Stimulated activated CD8-positive, alpha-beta memory T cell treated with anti-CD3 and anti-CD28 coated beads, Interleukin-7, amount 100 ng/mL, for 1 hour (primary cell): ENCODE data around the gene EHMT2.
A peak's percentile ranks its signal among the peaks of the same experiment; 100 is the strongest.
"Not testable (repeated sequence)": the region's sequence is repeated elsewhere in the genome, so short reads cannot be mapped to it uniquely, and the experiment has no call there.

ENCODE experiments used
- DNase-seq, 2 donors: peaks; one replicate each; pipeline ENCODE4 v3.0.0-alpha.2; 2020; ENCODE audit warnings: low read depth in 2 of 2

EHMT2 gene

DNA sequence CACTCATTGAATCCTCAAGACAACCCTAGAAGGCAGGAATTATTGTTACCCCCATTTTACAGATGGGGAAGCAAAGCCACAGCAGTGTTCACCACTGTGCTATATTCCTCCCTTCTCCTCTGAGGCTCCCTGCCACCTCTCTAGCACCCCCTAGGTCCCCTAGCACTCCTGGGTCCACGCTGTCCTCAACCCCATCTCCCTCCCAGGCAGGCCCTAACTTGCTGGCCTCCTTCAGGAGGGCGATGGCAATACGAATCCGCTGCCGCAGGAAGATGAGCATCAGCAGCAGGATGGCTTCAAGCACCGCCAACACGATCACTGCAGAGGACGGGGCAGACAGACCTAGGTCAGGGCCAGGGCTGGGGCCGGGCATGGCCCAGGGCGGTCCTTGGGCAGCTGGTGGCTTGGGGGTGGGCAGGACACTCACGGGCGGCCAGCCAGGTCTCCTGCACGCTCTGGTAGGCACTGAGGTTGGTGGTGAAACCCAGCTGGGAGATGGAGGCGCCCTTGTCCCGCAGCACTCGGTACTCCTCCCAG is 27.0 kb downstream of the EHMT2 start:
- no peak for DNase-seq

DNA sequence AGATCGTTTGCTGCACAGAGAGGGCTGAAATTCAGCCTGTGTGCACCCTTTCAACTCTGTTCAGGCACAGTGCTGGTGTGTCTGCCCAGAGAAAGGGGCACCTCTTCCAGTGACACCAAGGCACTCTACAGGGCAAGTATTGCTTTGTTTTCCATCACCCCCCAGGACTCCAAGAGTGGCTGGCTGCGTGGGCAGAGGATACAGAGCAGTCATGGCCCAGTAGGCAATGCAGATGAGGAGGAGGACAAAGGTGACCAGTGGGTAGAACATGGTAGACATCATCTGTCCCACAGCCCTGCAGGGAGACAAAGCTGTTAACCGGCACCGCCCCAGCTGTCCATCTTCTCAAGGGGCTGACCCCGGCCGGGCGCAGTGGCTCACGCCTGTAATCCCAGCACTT is 28.2 kb downstream of the EHMT2 start:
- no peak for DNase-seq

DNA sequence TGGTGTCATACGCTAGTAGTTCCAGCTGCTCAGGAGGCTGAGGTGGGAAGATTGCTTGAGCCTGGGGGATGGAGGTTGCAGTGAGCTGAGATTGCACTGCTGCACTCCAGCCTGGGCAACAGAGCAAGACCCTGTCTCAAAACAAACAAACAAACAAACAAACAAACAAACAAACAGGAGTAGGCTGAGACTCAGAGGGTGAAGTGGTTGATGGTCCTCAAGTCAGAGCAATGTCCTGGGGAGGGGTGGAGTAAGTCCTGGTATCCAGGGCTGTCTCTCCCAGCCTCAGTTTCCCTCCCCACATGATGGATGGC is 28.9 kb downstream of the EHMT2 start:
- not testable (repeated sequence) for DNase-seq

DNA sequence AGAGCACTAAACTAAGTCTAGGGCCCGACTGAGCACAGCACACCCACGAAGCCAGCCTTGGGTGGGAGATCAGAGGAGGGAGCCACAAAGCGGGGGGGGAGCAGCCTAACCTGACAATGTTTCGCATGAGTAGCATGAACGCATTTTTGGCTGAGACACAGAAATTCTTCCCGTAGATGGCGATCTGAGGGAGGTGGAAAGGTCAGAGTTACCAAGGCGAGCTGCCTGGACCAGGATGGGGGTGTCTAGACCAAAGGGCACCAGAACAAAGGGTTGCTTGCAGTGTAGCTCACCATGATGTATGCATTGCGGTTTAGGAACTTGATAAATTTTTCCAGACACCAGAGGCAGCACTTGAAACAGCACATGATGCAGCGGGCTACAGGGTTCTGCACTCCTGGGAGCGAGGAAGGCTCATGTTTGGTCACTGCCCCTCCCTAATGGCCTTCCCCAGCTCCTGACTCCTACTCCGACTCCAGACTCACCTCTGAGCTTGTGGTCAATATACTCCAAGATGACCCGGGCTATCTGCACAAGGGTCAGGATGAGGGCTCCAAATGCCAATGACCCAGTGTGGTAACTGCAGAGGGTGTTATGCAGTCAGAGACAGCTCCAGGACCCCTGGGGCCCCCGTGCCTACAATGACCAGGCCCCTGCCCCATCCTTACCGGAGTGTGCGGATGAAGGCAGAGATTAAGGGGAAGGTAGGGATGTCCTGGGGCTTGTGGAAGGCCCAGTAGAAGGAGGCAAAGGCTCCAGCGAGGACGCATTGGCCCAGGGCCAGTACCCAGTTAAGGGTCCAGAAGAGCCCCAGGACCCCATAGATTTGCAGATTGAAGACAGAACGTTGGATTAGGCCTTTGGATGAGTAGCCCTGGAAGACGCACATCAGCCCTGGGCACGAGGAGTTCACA is 32.0 kb downstream of the EHMT2 start:
- DNase-seq: no peak

DNA sequence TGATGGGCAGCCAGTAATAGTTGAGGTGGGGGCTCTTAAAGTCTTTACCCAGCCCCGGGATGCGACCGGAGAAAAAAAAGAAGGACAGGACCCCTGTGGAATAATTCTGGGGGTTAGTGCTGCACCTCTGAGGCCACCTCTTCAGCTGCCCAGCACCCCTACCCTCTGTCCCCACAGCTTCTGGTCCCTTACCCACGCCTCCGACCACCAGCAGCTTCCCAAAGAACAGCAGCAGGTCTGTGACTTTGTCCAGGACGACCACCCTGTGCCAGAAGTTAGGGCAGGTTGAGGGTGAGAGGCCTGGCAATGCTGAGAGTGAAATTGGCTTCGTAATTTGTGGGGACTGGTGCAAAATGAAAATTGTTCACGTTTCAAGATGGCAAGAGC is 32.7 kb downstream of the EHMT2 start:
- DNase-seq: no peak

DNA sequence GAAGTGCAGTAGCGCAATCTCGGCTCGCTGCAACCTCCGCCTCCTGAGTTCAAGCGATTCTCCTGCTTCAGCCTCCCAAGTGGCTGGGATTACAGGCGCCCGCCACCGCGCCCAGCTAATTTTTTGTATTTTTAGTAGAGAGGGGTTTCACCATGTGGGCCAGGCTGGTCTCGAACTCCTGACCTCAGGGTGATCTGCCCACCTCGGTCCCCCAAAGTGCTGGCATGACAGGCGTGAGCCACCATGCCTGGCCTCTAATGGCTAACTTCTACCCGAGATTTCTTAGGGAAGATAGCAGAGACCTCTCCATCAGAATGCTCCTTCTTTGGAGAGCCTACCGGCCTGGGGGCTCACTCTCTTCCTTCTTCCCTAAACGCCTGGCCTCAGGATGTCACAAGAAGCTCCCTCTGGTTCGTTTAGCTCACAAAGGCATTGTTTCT is 33.4 kb downstream of the EHMT2 start:
- DNase-seq: not testable (repeated sequence)

DNA sequence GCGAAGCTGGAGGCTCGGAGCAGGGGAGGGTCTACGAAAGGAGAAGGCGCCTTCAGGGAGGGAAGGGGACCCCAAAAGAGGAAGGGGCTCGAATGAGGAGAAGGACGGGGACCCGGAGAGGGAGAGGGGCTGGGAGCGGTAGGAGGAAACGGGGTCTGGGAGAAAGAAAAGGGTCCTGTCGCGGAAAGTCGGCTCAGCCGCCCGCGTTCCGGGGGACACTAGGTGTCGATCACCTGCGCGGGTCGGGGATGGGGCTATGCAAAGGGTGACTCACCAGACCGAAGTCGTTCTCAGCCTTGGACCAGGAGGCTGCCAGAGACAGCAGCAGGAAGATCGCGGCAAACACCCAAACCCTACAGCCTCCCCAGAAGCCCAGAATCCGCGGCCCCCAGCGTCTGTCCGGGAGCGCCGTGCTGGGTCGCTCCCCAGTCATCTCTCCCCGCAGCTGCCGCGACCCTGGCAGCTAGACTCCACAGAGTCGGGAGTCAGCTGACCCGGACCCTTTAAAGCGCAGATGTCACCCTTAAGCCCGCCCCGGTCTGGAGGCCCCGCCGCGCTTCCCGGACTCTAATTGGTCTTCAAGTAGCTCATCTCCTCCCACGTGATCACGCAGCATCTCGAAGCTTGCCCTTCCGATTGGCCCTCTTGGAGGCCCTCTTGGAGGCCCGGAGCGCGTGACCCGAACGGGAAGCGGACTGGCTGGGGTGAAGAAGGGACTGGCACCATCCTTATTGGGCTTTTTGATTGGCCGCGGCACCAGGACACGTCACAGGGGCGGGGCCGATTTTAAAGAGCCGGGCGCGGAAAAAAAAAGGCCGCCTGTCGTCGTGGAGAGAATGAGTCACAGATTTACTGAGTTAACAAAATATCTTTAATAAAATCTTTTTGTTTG is 34.9 kb downstream of the EHMT2 start, which contains the start of gene NEU1:
Gene NEU1, minus strand, starts transcription at position 478 of the 892 bp plus-strand sequence. Its CDS starts 45 bp downstream, at position 433.
- peak; percentile 95 to 96 for DNase-seq

DNA sequence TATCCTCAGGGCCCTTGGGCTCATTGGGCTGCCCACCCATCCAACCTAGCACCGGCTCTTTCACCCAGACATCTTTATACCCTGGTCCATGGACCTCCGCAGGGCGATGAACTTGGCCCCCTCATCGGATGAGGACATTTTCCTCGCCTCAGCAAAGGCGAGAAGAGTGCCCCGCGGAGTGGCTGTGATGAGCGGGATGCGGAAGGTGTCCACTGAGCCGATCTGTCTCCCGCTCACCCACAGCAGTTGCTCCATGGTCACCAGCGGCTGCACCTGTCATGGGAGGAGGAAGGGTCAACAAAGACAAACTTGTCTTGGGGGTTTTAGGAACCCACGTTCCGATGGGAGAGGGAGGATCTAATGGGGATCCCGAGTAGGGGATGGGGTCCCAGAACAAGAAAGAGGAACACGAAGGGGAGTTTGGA is 35.6 kb downstream of the EHMT2 start:
- DNase-seq: no peak

DNA sequence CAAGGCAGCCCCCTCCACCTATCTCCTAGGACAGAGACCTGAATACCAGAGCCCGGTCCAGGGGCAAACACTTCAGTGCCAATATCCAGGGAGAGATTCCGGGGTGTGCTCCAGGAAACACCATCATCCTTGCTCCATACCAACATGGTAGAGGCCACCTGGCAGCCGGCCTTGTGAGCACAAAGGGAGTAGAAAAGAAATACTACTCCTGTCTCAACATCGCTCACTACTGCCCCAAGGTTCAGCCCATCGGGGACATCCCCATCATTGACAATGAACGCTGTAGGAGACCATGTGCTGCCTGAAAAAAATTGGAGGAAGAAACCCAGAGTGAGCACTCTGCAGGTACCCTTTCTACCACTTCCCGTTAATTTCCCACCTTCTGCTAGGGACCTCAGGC is 36.3 kb downstream of the EHMT2 start:
- no peak for DNase-seq

DNA sequence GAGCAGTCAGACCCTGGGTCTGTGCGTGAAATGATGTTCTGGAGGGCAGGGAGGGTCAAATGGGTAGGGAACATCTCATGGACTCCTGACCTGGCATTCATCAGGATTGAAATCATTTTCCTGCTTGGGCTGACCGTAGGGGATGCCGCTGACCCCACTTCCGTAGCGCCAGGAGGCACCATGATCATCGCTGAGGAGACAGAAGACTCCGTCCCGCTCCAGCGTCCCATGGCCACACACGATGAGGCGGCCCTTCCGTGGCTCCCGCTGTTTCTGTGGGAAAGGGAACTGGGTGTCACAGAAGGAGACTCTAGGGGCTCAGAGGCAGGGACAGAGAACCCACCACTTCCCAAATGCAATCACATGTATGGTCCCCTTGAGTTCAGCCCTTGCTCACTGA is 37.1 kb downstream of the EHMT2 start:
- no peak for DNase-seq

DNA sequence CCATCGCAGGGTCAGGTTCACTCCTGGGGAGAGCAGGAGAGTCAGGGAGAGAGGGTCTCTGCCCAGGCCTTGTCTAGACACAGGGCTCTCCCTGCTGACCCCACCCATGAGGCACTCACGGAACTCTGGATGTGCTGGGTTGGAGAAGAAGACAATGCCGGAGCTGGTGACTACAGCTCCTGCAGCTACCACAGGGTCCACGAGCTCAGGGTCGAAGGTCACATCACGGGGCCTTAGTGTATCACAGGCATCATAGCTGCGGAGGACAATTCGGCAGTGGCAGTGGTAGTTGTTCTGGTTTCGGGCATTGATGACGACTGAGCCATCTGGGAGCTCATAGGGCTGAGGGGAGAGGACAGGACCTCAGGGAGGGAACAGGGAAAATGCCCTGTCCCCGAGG is 37.6 kb downstream of the EHMT2 start:
- no peak for DNase-seq

DNA sequence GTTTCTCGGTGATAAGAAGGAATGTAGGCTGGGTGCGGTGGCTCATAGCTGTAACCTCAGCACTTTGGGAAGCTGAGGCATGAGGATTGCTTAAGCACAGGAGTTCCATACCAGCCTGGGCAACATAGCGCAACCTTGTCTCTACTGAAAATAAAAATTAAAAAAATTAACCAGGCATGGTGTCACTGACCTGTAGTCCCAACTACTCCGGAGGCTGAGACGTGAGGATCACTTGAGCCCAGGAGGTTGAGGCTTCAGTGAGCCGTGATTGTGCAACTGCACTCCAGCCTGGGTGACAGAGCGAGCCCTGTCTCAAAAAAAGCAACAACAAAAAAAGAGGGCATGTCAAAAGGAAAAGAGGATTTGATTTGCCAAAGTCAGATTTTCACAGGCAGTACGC is 38.8 kb downstream of the EHMT2 start:
- DNase-seq: no peak

DNA sequence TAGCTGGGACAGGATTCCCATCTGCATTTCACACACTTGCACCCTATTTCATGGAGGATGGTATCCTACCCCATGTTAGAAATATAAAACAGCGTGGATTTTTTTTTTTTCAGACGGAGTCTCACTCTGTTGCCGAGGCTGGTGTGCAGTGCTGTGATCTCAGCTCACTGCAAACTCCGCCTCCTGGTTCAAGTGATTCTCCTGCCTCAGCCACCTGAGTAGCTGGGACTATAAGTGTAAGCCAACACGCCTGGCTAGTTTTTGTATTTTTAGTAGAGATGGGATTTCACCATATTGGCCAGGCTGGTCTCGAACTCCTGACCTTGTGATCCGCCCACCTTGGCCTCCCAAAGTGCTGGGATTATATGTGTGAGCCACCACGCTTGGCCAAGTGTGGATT is 39.7 kb downstream of the EHMT2 start:
- not testable (repeated sequence) for DNase-seq

DNA sequence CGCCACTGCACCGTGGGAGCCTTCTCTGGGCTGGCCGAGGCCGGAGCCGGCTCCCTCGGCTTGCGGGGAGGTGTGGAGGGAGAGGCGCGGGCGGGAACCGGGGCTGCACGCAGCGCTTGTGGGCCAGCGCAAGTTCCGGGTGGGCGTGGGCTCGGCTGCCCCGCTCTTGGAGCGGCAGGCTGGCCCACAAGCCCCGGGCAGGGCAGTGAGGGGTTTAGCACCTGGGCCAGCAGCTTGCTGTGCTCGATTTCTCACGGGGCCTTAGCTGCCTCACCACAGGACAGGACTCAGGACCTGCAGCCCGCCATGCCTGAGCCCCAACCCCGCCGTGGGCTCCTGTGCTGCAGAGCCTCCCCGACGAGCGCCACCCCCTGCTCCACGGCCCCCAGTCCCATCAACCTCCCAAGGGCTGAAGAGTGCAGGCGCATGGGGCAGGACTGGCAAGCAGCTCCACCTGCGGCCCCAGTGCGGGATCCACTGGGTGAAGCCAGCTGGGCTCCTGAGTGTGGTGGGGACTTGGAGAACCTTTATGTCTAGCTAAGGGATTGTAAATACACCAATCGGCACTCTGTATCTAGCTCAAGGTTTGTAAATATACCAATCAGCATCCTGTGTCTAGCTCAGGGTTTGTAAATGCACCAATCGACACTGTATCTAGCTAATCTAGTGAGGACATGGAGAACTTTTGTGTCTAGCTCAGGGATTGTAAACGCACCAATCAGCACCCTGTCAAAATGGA is 45.3 kb downstream of the EHMT2 start:
- not testable (repeated sequence) for DNase-seq

DNA sequence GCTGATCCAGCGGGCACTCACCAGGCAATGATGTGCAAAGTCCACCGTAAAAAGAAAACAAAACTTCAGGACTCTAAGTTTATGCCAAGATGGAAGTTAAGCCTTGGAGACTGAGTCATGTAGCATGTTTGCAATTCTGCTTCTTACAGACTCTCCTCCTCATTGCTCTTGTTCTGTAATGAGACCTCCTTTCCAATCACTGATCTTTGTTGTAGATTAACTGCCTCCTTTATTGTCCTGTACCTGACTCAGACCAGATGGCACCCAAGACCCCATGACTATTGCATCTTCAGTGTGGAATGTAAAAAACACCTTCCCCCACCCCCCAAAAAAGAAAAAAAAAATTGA is 46.0 kb downstream of the EHMT2 start:
- DNase-seq: no peak

DNA sequence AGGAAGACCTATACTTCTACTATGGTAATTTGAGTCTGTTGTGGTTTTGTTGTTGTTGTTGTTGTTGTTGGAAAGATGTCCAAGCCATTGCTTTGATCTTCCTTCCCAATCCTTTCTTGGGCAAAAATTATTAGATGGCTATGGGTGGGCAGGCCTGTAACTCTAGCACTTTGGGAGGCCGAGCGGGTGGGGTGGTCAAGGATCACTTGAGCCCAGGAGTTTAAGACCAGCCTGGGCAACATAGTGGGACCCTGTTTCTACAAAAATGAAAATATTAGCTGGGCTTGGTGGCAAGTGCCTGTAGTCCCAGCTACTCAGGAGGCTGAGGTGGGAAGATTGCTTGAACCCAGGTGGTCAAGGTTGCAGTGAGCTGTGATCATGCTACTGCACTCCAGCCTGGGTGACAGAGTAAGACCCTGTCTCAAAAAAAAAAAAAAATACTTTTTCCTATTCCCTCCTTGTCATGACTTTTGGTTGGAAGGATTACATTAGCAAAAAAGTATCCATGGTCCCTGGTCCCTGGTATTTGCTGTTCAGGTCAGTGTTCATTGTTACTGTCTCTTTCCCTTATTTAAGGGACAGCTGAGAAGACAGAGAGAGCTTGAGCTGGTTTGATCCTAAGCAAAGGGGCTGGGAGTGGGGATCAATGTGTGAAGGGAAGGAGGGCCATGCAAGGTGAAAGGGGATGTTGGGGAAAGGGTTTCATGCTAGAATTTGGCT is 46.6 kb downstream of the EHMT2 start:
- no peak for DNase-seq

DNA sequence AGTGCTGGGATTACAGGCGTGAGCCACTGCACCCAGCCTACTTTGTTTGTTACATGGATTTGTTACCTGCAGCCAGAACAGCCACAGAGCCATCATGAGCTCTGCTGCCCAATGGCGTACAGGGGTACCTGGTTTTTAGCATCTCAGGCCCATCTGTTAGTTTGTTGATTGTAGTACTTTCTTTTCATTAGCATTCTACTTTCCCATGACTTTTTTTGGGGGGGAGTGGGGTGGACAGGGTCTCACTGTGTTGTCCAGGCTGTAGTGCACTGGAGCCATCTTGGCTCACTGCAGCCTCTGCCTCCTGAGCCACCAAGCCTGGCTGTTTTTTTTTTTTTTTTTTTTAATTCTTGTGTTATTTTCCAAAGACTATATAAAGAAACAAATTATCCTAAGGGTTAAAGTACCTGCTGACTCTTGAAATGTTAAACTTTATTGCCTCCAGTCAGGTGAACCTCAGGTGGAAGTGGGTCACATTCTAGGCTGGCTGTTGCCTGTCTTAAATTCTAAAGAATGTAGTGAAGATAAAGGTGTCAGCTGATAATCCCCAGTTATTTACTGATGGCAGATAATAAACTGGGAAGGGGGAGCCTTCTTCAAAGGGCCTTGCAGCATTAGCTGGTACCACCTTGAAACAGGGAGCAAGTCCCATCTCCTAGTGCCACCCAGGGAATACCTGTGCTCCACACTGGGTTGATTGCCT is 50.1 kb downstream of the EHMT2 start:
- no peak for DNase-seq

DNA sequence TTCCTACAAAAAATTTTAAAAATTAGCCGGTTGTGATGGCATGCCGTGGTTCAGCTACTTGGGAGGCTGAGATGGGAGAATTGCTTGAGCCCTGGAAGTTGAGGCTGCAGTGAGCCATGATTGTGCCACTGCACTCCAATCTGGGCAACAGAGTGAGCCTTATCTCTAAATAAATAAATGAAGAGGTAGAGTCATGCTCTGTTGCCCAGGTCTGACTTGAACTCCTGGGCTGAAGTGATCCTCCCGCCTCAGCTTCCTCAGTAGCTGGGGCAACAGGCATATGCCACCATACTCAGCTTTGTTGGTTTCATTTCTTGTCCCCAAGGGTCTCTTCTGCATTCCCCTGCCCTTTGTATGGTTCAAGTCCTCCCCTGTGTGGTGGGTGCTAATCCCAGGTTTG is 53.0 kb downstream of the EHMT2 start:
- DNase-seq: no peak

DNA sequence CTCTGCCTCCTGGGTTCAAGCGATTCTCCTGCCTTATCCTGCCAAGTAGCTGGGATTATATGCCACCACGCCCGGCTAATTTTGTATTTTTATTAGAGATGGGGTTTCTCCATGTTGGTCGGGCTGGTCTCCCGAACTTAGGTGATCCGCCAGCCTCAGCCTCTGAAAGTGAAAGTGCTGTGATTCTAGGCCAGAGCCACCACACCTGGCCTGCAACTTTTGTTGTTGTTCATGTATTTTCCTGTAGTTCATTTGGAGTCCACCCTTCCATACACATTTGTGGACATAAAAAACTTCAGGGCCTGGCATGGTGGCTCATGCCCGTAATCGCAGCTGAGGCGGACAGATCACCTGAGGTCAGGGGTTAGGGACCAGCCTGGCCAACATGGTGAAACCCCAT is 55.4 kb downstream of the EHMT2 start:
- DNase-seq: no peak

DNA sequence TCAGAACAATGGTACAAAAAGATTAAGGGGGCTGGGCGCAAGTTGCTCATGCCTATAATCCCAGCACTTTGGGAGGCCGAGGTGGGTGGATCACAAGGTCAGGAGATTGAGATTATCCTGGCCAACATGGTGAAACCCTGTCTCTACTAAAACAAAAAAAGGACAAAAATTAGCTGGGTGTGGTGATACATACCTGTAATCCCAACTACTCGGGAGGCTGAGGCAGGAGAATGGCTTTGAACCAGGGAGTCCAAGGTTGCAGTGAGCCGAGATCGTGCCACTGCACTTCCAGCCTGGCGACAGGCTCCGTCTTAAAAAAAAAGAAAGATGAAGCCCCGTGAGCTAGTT is 57.7 kb downstream of the EHMT2 start:
- DNase-seq: not testable (repeated sequence)

DNA sequence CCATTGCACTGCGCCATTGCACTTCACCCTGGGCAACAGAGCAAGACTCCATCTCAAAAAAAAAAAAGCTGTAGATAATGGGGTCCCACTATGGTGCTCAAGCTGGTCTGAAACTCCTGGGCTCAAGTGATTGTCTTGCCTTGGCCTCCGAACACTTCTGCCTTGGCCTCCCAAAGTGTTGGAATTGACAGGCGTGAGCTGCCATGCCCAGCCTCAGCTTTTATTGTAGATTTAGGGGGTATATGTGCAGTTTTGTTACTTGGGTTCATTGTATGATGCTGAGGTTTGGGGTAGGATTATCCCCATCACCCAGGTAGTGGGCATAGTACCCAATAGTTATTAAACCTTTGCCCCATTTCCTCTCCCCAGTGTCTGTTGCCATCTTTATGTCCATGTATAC is 58.5 kb downstream of the EHMT2 start:
- DNase-seq: no peak
